Cardiac fibroblast (primary cell): Measurements from ENCODE around the gene FEZF2.

Source experiments
- DNase-seq, 2 donors: peaks; one replicate each; pipeline versions ENCODE4 v3.0.0 to v3.0.0-alpha.2; 2010; ENCODE audit warnings: low read depth in 2 of 2
- H3K4me3 ChIP-seq, 2 donors: replicated peaks in 1 of 2; 1 replicate in 1 of 2; 2 replicates in 1 of 2; pipeline ENCODE4 v1.5.1; 2011; ENCODE audit warnings: low read depth in 2 of 2, low read length in 2 of 2, mild to moderate bottlenecking in 2 of 2, moderate library complexity in 1 of 2
- TF ChIP-seq, protein P1 (sequence below): IDR thresholded peaks from one replicate; pipeline ENCODE4 v1.5.1; 2011; ENCODE audit warnings: low read depth, mild to moderate bottlenecking, low read length, inconsistent platforms

Gene FEZF2

DNA sequence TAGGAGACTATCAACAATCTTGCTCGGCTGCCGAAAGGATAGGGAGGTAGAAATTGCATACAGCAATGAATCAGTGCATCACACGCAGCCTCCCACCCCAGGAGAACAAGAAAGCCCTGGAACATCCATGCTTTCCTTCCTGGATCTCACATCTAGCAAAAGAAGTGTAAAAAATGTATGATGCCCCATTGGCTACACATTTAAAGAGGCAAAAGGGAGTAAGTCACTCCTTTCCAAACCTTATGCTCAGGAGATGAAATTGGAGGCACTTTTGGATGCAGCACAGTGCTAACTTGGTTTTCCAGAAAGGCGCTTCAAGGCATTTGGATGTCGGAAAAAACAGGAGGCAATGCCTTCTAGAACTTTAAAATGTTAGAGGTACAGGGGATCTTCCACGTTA, 32.2 kb upstream of the FEZF2 start:
- H3K4me3 ChIP-seq: no peak overlapping the region
- TF ChIP-seq, protein P1, sequence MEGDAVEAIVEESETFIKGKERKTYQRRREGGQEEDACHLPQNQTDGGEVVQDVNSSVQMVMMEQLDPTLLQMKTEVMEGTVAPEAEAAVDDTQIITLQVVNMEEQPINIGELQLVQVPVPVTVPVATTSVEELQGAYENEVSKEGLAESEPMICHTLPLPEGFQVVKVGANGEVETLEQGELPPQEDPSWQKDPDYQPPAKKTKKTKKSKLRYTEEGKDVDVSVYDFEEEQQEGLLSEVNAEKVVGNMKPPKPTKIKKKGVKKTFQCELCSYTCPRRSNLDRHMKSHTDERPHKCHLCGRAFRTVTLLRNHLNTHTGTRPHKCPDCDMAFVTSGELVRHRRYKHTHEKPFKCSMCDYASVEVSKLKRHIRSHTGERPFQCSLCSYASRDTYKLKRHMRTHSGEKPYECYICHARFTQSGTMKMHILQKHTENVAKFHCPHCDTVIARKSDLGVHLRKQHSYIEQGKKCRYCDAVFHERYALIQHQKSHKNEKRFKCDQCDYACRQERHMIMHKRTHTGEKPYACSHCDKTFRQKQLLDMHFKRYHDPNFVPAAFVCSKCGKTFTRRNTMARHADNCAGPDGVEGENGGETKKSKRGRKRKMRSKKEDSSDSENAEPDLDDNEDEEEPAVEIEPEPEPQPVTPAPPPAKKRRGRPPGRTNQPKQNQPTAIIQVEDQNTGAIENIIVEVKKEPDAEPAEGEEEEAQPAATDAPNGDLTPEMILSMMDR: no peak
- DNase-seq: no peak

DNA sequence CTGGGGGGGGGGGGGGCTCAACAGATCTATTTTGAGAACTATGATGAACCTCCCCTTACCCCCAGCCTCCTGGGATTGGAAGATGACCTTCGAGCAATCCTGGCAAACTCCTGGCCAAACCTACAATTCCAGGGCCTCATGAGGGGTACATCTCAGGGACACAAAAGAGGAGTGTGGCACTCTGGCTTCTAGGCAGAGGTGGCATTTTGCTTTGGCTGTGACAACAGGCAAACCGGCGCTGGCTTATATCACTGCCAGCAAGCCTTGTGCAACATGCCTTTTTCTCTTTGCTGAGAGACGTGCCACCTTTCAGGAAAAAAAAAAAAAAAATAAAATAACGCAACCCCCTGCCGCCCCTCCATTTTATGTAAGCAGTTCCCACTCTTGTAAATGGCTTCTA, 31.8 kb upstream of the FEZF2 start:
- no peak for DNase-seq
- H3K4me3 ChIP-seq: no peak overlapping the region
- TF ChIP-seq, protein P1: no peak

GRCh38 chr3:62404321-62404720, 31.0 kb upstream of the FEZF2 start:
- H3K4me3 ChIP-seq: no peak overlapping the region
- no peak for DNase-seq
- TF ChIP-seq, protein P1: no peak

DNA sequence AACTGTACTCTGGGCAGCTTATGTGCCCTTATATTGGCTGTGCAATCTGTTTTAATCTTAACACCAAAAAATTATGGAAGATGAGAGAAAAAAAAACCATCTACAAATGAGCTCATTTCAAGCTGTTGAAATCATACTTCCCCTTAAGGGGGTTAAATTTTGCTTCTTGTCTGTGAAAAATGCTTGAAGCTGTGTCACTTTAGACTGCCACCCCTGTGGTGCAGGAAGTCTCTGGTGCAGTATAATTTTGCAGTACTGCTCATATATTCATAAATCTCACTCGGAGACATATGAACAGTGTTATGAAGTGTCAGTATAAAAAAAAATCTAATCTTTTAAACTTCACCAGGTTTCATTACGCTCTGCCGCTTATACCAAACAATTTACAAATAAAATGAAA, 30.4 kb upstream of the FEZF2 start:
- TF ChIP-seq, protein P1: no peak
- DNase-seq: no peak
- no peak overlapping the region for H3K4me3 ChIP-seq

DNA sequence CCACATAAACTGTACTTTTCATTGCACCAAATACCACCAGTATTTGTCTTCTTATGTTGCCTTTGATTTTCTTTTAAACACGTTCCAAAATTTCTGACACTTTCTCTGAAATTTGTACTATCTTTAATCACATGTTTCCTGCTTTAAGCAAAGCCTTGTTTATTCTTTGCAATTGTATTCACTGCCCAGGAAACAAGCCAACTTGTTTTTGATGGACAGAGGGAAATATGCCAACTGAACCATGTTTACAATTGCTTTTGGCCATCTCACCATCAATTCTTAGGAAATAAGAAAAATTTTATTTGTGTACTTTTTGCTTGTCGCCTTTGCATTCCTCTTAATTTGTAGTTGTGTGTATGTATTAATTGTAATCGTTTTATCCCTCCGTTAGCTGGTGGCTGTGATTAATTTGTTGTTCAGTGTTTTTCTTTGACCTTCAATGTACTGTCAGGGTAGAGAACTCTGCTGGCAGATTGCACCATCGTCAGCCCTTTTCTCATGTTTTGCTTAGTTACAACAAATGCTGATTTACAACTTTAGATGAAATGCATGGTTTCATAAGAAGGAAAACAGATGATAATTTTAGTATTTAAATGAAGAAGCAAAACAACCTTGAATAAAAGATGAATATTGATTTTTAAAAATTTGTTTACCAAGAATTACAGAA, 19.4 kb upstream of the FEZF2 start:
- DNase-seq: no peak
- no peak overlapping the region for H3K4me3 ChIP-seq
- TF ChIP-seq, protein P1: no peak

DNA sequence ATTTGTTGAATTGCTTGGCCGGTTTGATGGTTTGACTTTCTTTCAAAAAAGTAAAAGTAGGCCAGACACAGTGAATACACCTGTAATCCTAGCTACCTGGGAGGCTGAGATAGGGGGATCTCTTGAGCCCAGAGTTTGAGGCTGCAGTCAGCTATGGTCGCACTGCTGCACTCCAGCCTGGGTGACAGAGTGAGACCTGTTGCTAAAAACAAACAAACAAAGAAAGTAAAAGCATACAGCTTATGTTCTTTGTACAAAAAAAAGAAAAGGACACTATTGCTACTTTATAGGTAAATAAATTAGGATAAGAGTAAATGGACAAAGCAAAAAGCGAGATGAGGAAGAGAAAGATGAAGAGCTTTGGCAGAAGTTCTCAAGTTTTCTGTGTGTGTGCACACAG, 13.9 kb upstream of the FEZF2 start:
- TF ChIP-seq, protein P1: no peak
- H3K4me3 ChIP-seq: no peak overlapping the region
- DNase-seq: no peak

DNA sequence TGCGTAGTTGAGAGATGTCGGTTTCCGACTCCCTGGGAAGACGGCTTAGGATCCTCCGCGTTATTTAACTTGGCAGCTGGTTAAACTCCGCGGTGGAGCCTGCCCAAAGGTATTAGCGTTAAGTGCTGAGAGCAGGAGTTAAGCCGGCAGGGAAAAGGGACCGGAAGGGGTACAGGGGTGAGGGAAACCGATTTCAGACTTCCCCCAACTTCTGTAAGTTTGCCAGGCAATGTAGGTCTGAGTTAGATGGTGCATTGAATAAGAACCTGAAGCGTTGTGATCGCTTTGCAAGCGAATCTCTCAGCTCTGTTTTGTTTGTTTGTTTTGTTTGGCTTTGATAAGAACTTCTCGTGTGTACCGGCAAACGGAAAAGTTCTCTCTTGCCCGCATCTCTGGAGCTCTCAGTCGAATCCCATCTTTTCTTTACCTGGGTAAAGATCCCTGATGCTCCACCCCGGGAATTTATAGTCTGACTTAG, 6.0 kb upstream of the FEZF2 start:
- no peak overlapping the region for H3K4me3 ChIP-seq
- no peak for DNase-seq
- TF ChIP-seq, protein P1: no peak
